Posterior cingulate gyrus (tissue), 11 donors: ENCODE results near the gene ATP9A.
"Not testable (repeated sequence)": the region's sequence is repeated elsewhere in the genome, so short reads cannot be mapped to it uniquely, and the experiment has no call there.

ENCODE experiments used
- DNase-seq, 10 donors: peaks; one replicate each; pipeline versions ENCODE4 v3.0.0 to v3.0.0-alpha.2; 2020 to 2021; ENCODE audit warnings: mixed read lengths in 3 of 10
- intact Hi-C: fragments of 100-400 bp; cut with DNase I; formaldehyde crosslinking; loops from one replicate; pipeline ENCODE4 v1.15.1; 2023

Gene ATP9A

GRCh38 chr20:51703400-51704287 is 64.5 kb downstream of the ATP9A start:
- intact Hi-C loops: loop anchor here (10.0 kb wide), 1 partner anchor 381 kb away; no protein-coding TSS in a partner anchor
- no peak for DNase-seq

GRCh38 chr20:51702556-51702955 is 65.6 kb downstream of the ATP9A start:
- intact Hi-C loops: loop anchor here (10.0 kb wide), 1 partner anchor 382 kb away; no protein-coding TSS in a partner anchor

GRCh38 chr20:51700809-51701285 is 67.3 kb downstream of the ATP9A start:
- intact Hi-C loops: loop anchor here (10.0 kb wide), 1 partner anchor 384 kb away; no protein-coding TSS in a partner anchor
- DNase-seq: peak in 1 of 10 donors; percentile 13

More at GRCh38 chr20:51702556-51702955, 65.6 kb downstream of the ATP9A start:
- no peak for DNase-seq

- intact Hi-C loops: no loop called here
- DNase-seq: no peak
These were observed 69.9 kb downstream of the ATP9A start for GRCh38 chr20:51698252-51698651.

GRCh38 chr20:51697096-51697826 is 70.9 kb downstream of the ATP9A start:
- peak in 1 of 10 donors; percentile 48 for DNase-seq
- intact Hi-C loops: no loop called here

GRCh38 chr20:51696304-51697071 is 71.7 kb downstream of the ATP9A start:
- intact Hi-C loops: no loop called here
- DNase-seq: no peak

GRCh38 chr20:51695574-51696303 is 72.5 kb downstream of the ATP9A start:
- intact Hi-C loops: no loop called here

GRCh38 chr20:51692806-51693400 is 75.3 kb downstream of the ATP9A start:
- intact Hi-C loops: no loop called here
- no peak for DNase-seq

More at GRCh38 chr20:51695574-51696303, 72.5 kb downstream of the ATP9A start:
- DNase-seq: no peak

- no peak for DNase-seq
- intact Hi-C loops: no loop called here
These were observed 76.5 kb downstream of the ATP9A start for GRCh38 chr20:51691703-51692102.

GRCh38 chr20:51688600-51689244 is 79.5 kb downstream of the ATP9A start:
- intact Hi-C loops: no loop called here
- DNase-seq: no peak

- DNase-seq: no peak
- intact Hi-C loops: no loop called here
These were observed 80.6 kb downstream of the ATP9A start for GRCh38 chr20:51687630-51688029.

GRCh38 chr20:51687108-51687507 is 81.1 kb downstream of the ATP9A start:
- intact Hi-C loops: no loop called here
- DNase-seq: no peak

- intact Hi-C loops, DNase-seq: not testable (repeated sequence)
These were observed 82.7 kb downstream of the ATP9A start for GRCh38 chr20:51685494-51685893.

GRCh38 chr20:51680067-51680749 is 88.0 kb downstream of the ATP9A start:
- no peak for DNase-seq
- intact Hi-C loops: no loop called here

GRCh38 chr20:51679254-51679921 is 88.8 kb downstream of the ATP9A start:
- no peak for DNase-seq
- intact Hi-C loops: no loop called here

- intact Hi-C loops: no loop called here
- peak; percentile 66 to 97 (median 83) for DNase-seq
These were observed 90.0 kb downstream of the ATP9A start for GRCh38 chr20:51678026-51678697.

- intact Hi-C loops: no loop called here
- peak in 1 of 10 donors; percentile 16 for DNase-seq
These were observed 99.2 kb downstream of the ATP9A start for GRCh38 chr20:51668947-51669346.
